ENCODE results near the gene MAML2. TPM values are rescaled to one million over a fixed set of nuclear protein-coding genes. Genes with fewer than 3 reads are reported as not detected.

Gene MAML2
- total RNA-seq, 1 donor: 20.1 TPM

- H3K4me3 ChIP-seq (ENCODE audit: low read depth, low read length): no peak overlapping the region
- DNase-seq (ENCODE audit: low read depth): no peak
- TF ChIP-seq CTCF (IDR thresholded peaks at IDR 0.05; ENCODE audit: insufficient read depth, low read length): no peak
Observed at GRCh38 chr11:96026310-96026709, 316.7 kb downstream of the MAML2 start.

GRCh38 chr11:96024666-96025065, 318.3 kb downstream of the MAML2 start:
- H3K4me3 ChIP-seq (ENCODE audit: low read depth, low read length): no peak overlapping the region
- TF ChIP-seq CTCF (IDR thresholded peaks at IDR 0.05; ENCODE audit: insufficient read depth, low read length): no peak
- no peak for DNase-seq (ENCODE audit: low read depth)

GRCh38 chr11:96023275-96023674, 319.7 kb downstream of the MAML2 start:
- no peak for TF ChIP-seq CTCF (IDR thresholded peaks at IDR 0.05; ENCODE audit: insufficient read depth, low read length)

GRCh38 chr11:96021901-96022650, 320.9 kb downstream of the MAML2 start:
- DNase-seq (ENCODE audit: low read depth): no peak
- H3K4me3 ChIP-seq (ENCODE audit: low read depth, low read length): no peak overlapping the region
- no peak for TF ChIP-seq CTCF (IDR thresholded peaks at IDR 0.05; ENCODE audit: insufficient read depth, low read length)

More at GRCh38 chr11:96023275-96023674, 319.7 kb downstream of the MAML2 start:
- DNase-seq (ENCODE audit: low read depth): no peak
- H3K4me3 ChIP-seq (ENCODE audit: low read depth, low read length): no peak overlapping the region

GRCh38 chr11:96019810-96020747, 322.9 kb downstream of the MAML2 start:
- DNase-seq (ENCODE audit: low read depth): no peak
- no peak overlapping the region for H3K4me3 ChIP-seq (ENCODE audit: low read depth, low read length)
- TF ChIP-seq CTCF (IDR thresholded peaks at IDR 0.05; ENCODE audit: insufficient read depth, low read length): no peak

- H3K4me3 ChIP-seq (ENCODE audit: low read depth, low read length): no peak overlapping the region
- DNase-seq (ENCODE audit: low read depth): no peak
- TF ChIP-seq CTCF (IDR thresholded peaks at IDR 0.05; ENCODE audit: insufficient read depth, low read length): no peak
Observed at GRCh38 chr11:96019281-96019680, 323.7 kb downstream of the MAML2 start.

Measured in fibroblast of the aortic adventitia (primary cell).